Measurements from ENCODE around the gene ITGA5.

ITGA5 gene

DNA sequence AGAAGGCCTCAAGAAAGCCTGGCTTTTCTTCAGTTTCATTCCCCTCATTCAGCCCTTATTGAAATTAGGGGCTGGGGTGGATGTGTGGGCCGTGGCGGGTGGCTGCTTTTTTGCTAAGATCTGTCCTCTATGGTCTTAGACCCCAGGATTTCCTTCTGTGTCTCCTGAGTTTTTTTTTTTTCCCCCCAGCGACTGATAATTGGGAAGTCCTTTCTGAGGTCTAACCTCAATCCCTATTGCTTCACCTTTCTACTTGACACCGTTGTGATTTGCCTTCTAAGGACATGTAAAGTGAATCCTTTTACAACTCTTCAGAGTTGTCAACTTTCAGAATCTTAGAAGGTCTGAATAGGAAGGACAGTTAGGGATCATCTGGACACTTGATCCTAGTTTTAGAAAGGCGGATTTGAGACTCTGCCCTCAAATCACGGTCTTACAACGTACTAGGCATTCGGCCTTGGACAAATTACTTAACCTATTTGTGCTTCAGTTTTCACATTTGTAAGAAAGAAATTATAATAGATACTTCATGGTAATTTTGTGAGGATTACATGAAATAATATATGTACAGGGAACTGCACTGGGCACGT lies 59.2 kb downstream of the ITGA5 start:
- Histone ChIP-seq H3K4me2 (ENCODE audit: low read length) (peak overlapping the region; percentile 86), H3K4me3 (ENCODE audit: low read length) (peak overlapping the region; percentile 100), H3K9me2 (replicated peaks; ENCODE audit: control insufficient read depth, low read length) (no peaks in the 10 kb centered on the region), H3K27ac (ENCODE audit: low read depth, low read length) (peak overlapping the region; percentile 94), H3K9me3 (ENCODE audit: control insufficient read depth, insufficient read depth, low read length) (no peaks in the 10 kb centered on the region), H3K36me3 (ENCODE audit: control insufficient read depth, low read length) (0 out of 2 replicates have a peak, but pooled peaks cover 3% of the 10 kb centered on the region), H3F3A (ENCODE audit: control insufficient read depth, insufficient read depth) (peaks cover 6% of the 10 kb centered on the region; the same call in 1 of the 2 replicates), H3K27me3 (ENCODE audit: control insufficient read depth, low read length) (0 out of 2 replicates have a peak, but pooled peaks cover 3% of the 10 kb centered on the region), H4K20me1 (ENCODE audit: control insufficient read depth, insufficient read depth, low read depth, low read length) (no peaks in the 10 kb centered on the region), H3K79me2 (ENCODE audit: control insufficient read depth, low read length) (peaks cover 8% of the 10 kb centered on the region), H3K4me1 (ENCODE audit: control insufficient read depth, low read length) (peaks cover 48% of the 10 kb centered on the region)
- TF ChIP-seq EZH2phosphoT487 (IDR thresholded peaks at IDR 0.05; ENCODE audit: borderline replicate concordance, low read length) = no peak
- TF ChIP-seq, protein P1, sequence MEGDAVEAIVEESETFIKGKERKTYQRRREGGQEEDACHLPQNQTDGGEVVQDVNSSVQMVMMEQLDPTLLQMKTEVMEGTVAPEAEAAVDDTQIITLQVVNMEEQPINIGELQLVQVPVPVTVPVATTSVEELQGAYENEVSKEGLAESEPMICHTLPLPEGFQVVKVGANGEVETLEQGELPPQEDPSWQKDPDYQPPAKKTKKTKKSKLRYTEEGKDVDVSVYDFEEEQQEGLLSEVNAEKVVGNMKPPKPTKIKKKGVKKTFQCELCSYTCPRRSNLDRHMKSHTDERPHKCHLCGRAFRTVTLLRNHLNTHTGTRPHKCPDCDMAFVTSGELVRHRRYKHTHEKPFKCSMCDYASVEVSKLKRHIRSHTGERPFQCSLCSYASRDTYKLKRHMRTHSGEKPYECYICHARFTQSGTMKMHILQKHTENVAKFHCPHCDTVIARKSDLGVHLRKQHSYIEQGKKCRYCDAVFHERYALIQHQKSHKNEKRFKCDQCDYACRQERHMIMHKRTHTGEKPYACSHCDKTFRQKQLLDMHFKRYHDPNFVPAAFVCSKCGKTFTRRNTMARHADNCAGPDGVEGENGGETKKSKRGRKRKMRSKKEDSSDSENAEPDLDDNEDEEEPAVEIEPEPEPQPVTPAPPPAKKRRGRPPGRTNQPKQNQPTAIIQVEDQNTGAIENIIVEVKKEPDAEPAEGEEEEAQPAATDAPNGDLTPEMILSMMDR (IDR thresholded peaks at IDR 0.05; ENCODE audit: low read depth, low read length, poor library complexity, severe bottlenecking) = no peak

- H3K36me3 ChIP-seq (ENCODE audit: control insufficient read depth, low read length) = 0 out of 2 replicates have a peak, but pooled peaks cover 3% of the 10 kb centered on the region
- no peaks in the 10 kb centered on the region for H3K9me2 ChIP-seq (replicated peaks; ENCODE audit: control insufficient read depth, low read length)
- peak overlapping the region; percentile 100 for H3K4me3 ChIP-seq (ENCODE audit: low read length)
- no peaks in the 10 kb centered on the region for H4K20me1 ChIP-seq (ENCODE audit: control insufficient read depth, insufficient read depth, low read depth, low read length)
- no peak for TF ChIP-seq EZH2phosphoT487 (IDR thresholded peaks at IDR 0.05; ENCODE audit: borderline replicate concordance, low read length)
- TF ChIP-seq, protein P1 (IDR thresholded peaks at IDR 0.05; ENCODE audit: low read depth, low read length, poor library complexity, severe bottlenecking) = no peak
- peaks cover 6% of the 10 kb centered on the region; the same call in 1 of the 2 replicates for H3F3A ChIP-seq (ENCODE audit: control insufficient read depth, insufficient read depth)
- no peaks in the 10 kb centered on the region for H3K9me3 ChIP-seq (ENCODE audit: control insufficient read depth, insufficient read depth, low read length)
- H3K4me2 ChIP-seq (ENCODE audit: low read length) = peak overlapping the region; percentile 100
- H3K79me2 ChIP-seq (ENCODE audit: control insufficient read depth, low read length) = peaks cover 8% of the 10 kb centered on the region
- H3K27ac ChIP-seq (ENCODE audit: low read depth, low read length) = peak overlapping the region; percentile 94
- peaks cover 43% of the 10 kb centered on the region for H3K4me1 ChIP-seq (ENCODE audit: control insufficient read depth, low read length)
- 0 out of 2 replicates have a peak, but pooled peaks cover 2% of the 10 kb centered on the region for H3K27me3 ChIP-seq (ENCODE audit: control insufficient read depth, low read length)
Observed at GRCh38 chr12:54358945-54359761, 59.9 kb downstream of the ITGA5 start.

GRCh38 chr12:54358191-54358944 lies 60.7 kb downstream of the ITGA5 start:
- Histone ChIP-seq H3F3A (ENCODE audit: control insufficient read depth, insufficient read depth) (peaks cover 6% of the 10 kb centered on the region; the same call in 1 of the 2 replicates), H3K36me3 (ENCODE audit: control insufficient read depth, low read length) (0 out of 2 replicates have a peak, but pooled peaks cover 3% of the 10 kb centered on the region), H3K4me1 (ENCODE audit: control insufficient read depth, low read length) (peaks cover 45% of the 10 kb centered on the region), H4K20me1 (ENCODE audit: control insufficient read depth, insufficient read depth, low read depth, low read length) (no peaks in the 10 kb centered on the region), H3K79me2 (ENCODE audit: control insufficient read depth, low read length) (peaks cover 8% of the 10 kb centered on the region), H3K27ac (ENCODE audit: low read depth, low read length) (peak overlapping the region; percentile 94), H3K9me2 (replicated peaks; ENCODE audit: control insufficient read depth, low read length) (no peaks in the 10 kb centered on the region), H3K9me3 (ENCODE audit: control insufficient read depth, insufficient read depth, low read length) (no peaks in the 10 kb centered on the region), H3K4me3 (ENCODE audit: low read length) (peak overlapping the region; percentile 100), H3K27me3 (ENCODE audit: control insufficient read depth, low read length) (no peaks in the 10 kb centered on the region), H3K4me2 (ENCODE audit: low read length) (peak overlapping the region; percentile 100)
- TF ChIP-seq, protein P1 (IDR thresholded peaks at IDR 0.05; ENCODE audit: low read depth, low read length, poor library complexity, severe bottlenecking) = peak; percentile 23
- TF ChIP-seq EZH2phosphoT487 (IDR thresholded peaks at IDR 0.05; ENCODE audit: borderline replicate concordance, low read length) = no peak
